Endodermal cell (in vitro differentiated cells): ENCODE data around the gene IFI16. TPM values are rescaled to one million over a fixed set of nuclear protein-coding genes. Genes with fewer than 3 reads are reported as not detected.

Experiments used
- DNase-seq: peaks from one replicate; pipeline ENCODE4 v3.0.0-alpha.2; 2017
- H3K27ac ChIP-seq: 2 replicates; pipeline ENCODE4 v1.5.1; 2013; ENCODE audit warnings: mild to moderate bottlenecking, low read depth, low read length, moderate library complexity
- H3K27me3 ChIP-seq: 2 replicates; pipeline ENCODE4 v1.6.1; 2013; ENCODE audit warnings: mild to moderate bottlenecking, low read length, moderate library complexity; ENCODE audit not compliant: insufficient read depth, control insufficient read depth, poor library complexity, severe bottlenecking
- H3K36me3 ChIP-seq: 2 replicates; pipeline ENCODE4 v1.7.0; 2013; ENCODE audit warnings: mild to moderate bottlenecking, low read length, moderate library complexity; ENCODE audit not compliant: control insufficient read depth, insufficient read depth
- H3K4me1 ChIP-seq: one replicate; pipeline ENCODE4 v1.7.0; 2013; ENCODE audit warnings: low read length; ENCODE audit not compliant: control insufficient read depth, insufficient read depth
- H3K4me3 ChIP-seq: 2 replicates; pipeline ENCODE4 v1.5.1; 2013; ENCODE audit warnings: mild to moderate bottlenecking, low read length, moderate library complexity
- H3K9ac ChIP-seq: 2 replicates; pipeline ENCODE4 v1.6.1; 2013; ENCODE audit warnings: mild to moderate bottlenecking, low read length, moderate library complexity; ENCODE audit not compliant: poor library complexity, severe bottlenecking; ENCODE audit errors: extremely low read depth
- H3K9me3 ChIP-seq: 2 replicates; pipeline ENCODE4 v1.6.1; 2013; ENCODE audit warnings: mild to moderate bottlenecking, low read length, moderate library complexity; ENCODE audit not compliant: control insufficient read depth
- H3K27ac Mint-ChIP-seq: 2 replicates; pipeline ENCODE4 v1.8.0; 2020; ENCODE audit warnings: mixed read lengths
- H3K27me3 Mint-ChIP-seq: 2 replicates; pipeline ENCODE4 v1.8.0; 2021; ENCODE audit warnings: mild to moderate bottlenecking, mixed read lengths; ENCODE audit not compliant: insufficient read depth
- H3K36me3 Mint-ChIP-seq: 2 replicates; pipeline ENCODE4 v1.8.0; 2020; ENCODE audit warnings: low read depth, mixed read lengths
- H3K4me1 Mint-ChIP-seq: 2 replicates; pipeline ENCODE4 v1.8.0; 2020; ENCODE audit warnings: mixed read lengths
- H3K4me3 Mint-ChIP-seq: 2 replicates; pipeline ENCODE4 v1.8.0; 2020; ENCODE audit warnings: mild to moderate bottlenecking, moderate library complexity, mixed read lengths
- H3K9me3 Mint-ChIP-seq: 2 replicates; pipeline ENCODE4 v1.8.0; 2020; ENCODE audit warnings: mild to moderate bottlenecking, mixed read lengths
- CTCF ChIP-seq: fragments of 200-600 bp; sonication (generic); conservative IDR thresholded peaks from 2 replicates; pipeline ENCODE4 v1.5.0; 2021; ENCODE audit warnings: antibody characterized with exemption, mild to moderate bottlenecking
- WGBS, 2 experiments: methylation state at CpG; one replicate each; pipeline versions ENCODE4 v1.1.5 to v1.1.7; 2013; ENCODE audit warnings: missing lambda C conversion rate in 2 of 2, mixed read lengths in 1 of 2; ENCODE audit not compliant: insufficient coverage in 1 of 2, insufficient read length in 1 of 2; 5-methylcytosine and 5-hydroxymethylcytosine counted together
- total RNA-seq, 2 donors: library from RNA; stranded (reverse); fragmentation: NEBNext Ultra II Directional in 1 of 2; extraction: Animal tissue kit (Norgen Biotek cat#: 25700) in 1 of 2; gene quantifications; 2 replicates in 1 of 2; 3 replicates in 1 of 2; pipeline ENCODE4 v1.2.1, GENCODE V29; 2021

Gene IFI16
- total RNA-seq, 2 donors from 2014 or later = 10.4 to 11.9 TPM

- Histone ChIP-seq H3K4me3 (no peak overlapping the region), H3K27ac (no peak overlapping the region), H3K27me3 (no peaks in the 10 kb centered on the region), H3K36me3 (no peaks in the 10 kb centered on the region), H3K4me1 (no peaks in the 10 kb centered on the region), H3K9ac (no peak overlapping the region), H3K9me3 (no peaks in the 10 kb centered on the region)
- Mint-ChIP-seq H3K4me3 (no peak overlapping the region), H3K9me3 (no peaks in the 10 kb centered on the region), H3K4me1 (peaks cover 16% of the 10 kb centered on the region), H3K27me3 (no peaks in the 10 kb centered on the region), H3K27ac (no peak overlapping the region), H3K36me3 (peaks cover 4% of the 10 kb centered on the region)
- peak; percentile 68 for TF ChIP-seq CTCF
- peak; percentile 63 for DNase-seq
- 92 to 100% methylated on average over 4 to 7 of the region's 7 CpGs for WGBS, 2 experiments
Measured at GRCh38 chr1:159056069-159056698, 46.5 kb downstream of the IFI16 start.

DNA sequence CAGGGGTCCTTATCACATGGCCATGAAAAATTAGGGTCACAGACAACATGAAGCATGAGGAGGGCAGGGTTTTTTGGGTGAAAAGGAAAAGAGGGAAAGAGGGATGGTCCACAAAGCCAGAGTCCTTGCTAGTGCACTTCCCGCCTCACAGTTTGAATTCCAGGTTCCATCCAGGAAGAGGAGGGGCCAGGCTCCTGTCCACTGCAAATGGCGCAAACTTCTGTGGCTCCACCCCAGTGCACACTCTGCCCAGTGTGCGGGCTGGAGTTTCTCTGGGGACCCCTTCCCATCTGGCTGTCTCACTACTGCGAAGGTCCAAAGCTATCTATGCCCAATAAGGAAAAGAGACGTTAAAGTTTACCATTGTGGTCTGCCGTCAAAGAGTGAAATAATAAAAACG lies 49.0 kb downstream of the IFI16 start:
- Histone ChIP-seq H3K27ac (no peak overlapping the region), H3K4me1 (no peaks in the 10 kb centered on the region), H3K9me3 (no peaks in the 10 kb centered on the region), H3K4me3 (no peak overlapping the region), H3K36me3 (no peaks in the 10 kb centered on the region), H3K27me3 (no peaks in the 10 kb centered on the region), H3K9ac (no peak overlapping the region)
- Mint-ChIP-seq H3K27ac (no peak overlapping the region), H3K36me3 (no peaks in the 10 kb centered on the region), H3K4me1 (peaks cover 6% of the 10 kb centered on the region), H3K9me3 (no peaks in the 10 kb centered on the region), H3K27me3 (no peaks in the 10 kb centered on the region), H3K4me3 (no peak overlapping the region)
- no peak for TF ChIP-seq CTCF
- DNase-seq = no peak
- 94 to 96% methylated on average over 6 to 7 of the region's 7 CpGs for WGBS, 2 experiments

DNA sequence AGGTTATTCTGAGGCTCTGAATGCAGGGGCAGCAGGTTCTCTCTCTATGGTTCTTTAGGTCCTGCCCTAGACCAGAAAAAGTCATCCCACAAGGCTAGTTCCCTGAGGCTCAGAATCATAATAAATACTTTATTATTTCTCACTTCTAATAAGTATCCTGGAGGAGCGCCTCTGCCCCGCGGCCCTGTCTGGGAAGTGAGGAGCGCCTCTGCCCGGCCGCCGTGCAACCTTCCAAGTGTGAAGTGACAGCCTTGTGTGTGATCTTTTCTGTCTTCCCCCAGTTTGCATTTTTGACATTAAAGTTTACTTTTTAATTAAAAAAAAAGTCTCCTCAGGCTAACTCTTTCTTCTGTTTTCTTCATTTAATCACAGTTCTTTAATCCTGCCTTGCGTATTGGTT lies 55.4 kb downstream of the IFI16 start:
- Mint-ChIP-seq H3K9me3 (peaks cover 16% of the 10 kb centered on the region), H3K36me3 (no peaks in the 10 kb centered on the region), H3K4me1 (peaks cover 24% of the 10 kb centered on the region), H3K27ac (no peak overlapping the region), H3K4me3 (no peak overlapping the region), H3K27me3 (no peaks in the 10 kb centered on the region)
- Histone ChIP-seq H3K27ac (no peak overlapping the region), H3K9me3 (peaks cover 12% of the 10 kb centered on the region), H3K4me3 (no peak overlapping the region), H3K27me3 (no peaks in the 10 kb centered on the region), H3K4me1 (peaks cover 8% of the 10 kb centered on the region), H3K36me3 (no peaks in the 10 kb centered on the region), H3K9ac (no peak overlapping the region)
- DNase-seq = no peak
- TF ChIP-seq CTCF = no peak
- WGBS, 2 experiments = 95 to 100% methylated on average over 4 to 8 of the region's 8 CpGs
